Activated naive CD8-positive, alpha-beta T cell treated with anti-CD3 and anti-CD28 coated beads, Interleukin-2, amount 50 U/mL, for 16 hours (primary cell): ENCODE results near the gene TMEM176A.

ENCODE experiments used
- DNase-seq: peaks from one replicate; pipeline ENCODE4 v3.0.0-alpha.2; 2020; ENCODE audit warnings: low read depth, low spot score

Gene TMEM176A

DNA sequence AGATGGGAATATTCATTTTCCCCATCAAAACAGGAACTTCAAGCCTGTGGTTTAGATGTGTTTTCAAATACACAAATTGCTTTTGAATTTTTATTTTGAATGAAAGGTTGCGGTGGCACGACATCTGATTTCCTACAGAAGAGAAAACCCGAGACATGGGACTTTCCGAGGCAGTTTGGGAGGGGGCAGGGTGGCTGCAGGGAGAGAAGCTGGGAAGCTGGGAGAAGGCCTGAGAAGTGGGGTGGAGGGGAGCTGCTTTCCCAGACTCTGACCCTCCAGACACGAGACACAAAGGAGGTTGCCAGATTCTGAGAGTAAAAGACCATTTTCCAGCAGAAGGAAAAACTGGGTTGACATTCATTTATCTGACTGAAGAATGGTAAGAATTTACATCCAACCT, 19.6 kb downstream of the TMEM176A start:
- DNase-seq, result no peak

- no peak for DNase-seq
Observed at GRCh38 chr7:150820578-150821198, 20.1 kb downstream of the TMEM176A start.

DNA sequence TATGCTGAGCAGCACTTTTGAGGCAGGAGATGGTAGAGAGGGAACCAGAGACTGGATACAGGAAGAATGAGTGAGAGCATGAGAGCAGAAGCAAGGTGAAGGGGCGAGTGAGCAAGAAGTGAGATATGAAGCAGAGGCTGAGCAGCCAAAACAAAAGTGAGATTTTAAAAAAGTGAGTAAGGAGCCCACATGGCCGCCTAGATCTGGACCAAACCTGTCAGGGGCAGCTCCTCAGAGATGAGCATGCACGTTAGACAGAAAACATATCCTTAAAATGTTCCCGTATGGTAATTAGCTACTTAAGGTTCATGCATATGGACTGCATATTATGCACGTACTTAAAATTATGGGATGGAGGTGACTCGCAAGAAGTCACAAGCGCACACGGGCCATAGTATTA, 22.5 kb downstream of the TMEM176A start:
- no peak for DNase-seq

DNA sequence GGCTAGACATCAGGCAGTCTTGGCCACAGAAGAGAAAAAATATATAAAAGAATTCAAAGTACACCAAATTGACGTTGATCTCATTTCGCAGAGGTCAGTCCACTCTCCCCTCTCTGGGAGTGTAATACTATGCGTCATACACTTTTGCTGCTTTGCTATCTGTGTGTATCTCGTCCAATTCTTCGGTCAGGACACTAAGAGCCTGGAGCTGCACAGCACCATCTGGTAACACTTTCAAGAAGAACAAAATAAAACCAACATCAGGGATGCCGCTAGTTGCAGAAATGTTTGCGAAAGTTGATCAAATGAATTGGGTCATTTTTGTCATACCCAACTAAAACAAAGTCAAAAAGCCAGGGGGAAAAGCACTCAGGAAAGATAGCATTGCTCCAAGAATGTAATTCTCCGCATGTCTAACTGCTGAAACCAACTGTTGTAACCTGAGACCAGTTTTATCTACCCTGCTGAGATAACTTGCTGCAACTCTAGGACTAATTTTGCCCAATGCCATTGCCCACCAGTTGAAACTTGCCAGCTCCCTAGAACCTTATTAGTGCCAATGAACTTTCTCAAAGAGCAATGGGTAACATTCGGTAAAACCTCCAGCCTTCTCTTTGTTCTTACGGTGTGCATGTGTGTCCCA, 23.0 kb downstream of the TMEM176A start:
- no peak for DNase-seq

GRCh38 chr7:150824379-150825177, 24.0 kb downstream of the TMEM176A start:
- DNase-seq, result no peak

GRCh38 chr7:150826061-150826849, 25.7 kb downstream of the TMEM176A start:
- DNase-seq, result no peak

- DNase-seq, result no peak
Observed at GRCh38 chr7:150828384-150828783, 27.8 kb downstream of the TMEM176A start.

GRCh38 chr7:150829426-150829825, 28.9 kb downstream of the TMEM176A start:
- no peak for DNase-seq

- no peak for DNase-seq
Observed at GRCh38 chr7:150830937-150831336, 30.4 kb downstream of the TMEM176A start.

DNA sequence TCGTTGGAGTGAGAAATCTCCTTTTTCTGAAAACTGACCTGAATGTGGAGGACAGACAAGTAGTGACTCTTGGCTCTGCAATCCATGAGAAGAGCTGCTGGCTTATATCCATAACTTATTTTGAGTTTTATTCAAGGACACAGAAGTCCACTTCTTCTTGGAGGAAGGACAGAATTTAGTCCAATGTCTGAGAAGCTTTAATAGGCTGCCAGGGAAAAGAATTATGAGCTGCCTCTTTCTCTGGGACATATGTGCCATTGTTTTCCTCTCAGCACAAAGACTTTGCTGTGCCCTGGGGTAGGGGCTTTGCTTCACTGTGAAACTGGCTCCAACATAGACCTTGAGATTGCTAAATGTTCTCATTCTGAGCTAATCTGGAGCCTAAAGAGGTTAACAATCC, 31.3 kb downstream of the TMEM176A start:
- no peak for DNase-seq

DNA sequence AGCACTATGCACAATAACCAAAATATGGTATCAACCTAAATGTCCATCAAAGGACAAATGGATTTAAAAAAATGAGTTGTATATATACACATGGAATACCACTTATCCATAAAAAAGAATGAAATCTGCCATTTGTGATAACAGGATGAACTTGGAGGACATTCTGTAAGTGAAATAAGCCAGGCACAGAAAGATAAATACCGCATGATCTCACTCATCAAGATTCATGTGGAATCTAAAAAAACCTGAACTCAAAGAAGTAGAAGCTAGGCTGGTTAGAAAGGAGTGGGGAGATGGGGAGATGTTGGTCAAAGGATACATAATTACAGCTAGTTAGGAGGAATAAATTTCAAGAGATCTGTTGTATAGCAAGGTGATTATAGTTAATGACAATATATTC, 34.5 kb downstream of the TMEM176A start:
- no peak for DNase-seq

DNA sequence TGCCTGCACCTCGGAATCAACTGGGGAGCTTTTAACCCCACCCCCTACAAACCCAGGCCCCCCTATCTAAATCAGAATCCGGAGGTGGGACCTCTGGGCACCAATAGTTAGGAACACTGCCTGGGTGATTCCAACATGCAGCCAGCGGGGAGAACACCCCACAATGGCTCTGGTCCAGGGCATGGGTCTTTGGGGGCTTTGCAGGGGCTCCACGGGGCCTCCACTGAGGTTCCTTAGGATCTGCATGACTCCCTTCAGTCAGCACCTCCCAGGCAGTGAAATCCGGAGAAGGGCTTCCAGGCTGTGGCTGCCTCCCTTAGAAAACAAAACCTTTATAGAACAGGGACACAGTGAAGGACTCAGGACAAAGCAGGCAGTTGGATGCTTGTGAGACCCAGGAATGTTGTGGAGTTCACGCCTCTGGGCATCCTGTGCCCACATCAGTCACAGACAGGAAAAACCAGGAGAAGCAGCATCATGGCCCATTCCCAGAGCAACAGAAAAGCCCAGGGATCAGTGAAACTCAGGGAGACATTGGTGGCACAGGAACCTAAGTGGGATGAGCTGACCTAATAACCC, 35.2 kb downstream of the TMEM176A start:
- no peak for DNase-seq

DNA sequence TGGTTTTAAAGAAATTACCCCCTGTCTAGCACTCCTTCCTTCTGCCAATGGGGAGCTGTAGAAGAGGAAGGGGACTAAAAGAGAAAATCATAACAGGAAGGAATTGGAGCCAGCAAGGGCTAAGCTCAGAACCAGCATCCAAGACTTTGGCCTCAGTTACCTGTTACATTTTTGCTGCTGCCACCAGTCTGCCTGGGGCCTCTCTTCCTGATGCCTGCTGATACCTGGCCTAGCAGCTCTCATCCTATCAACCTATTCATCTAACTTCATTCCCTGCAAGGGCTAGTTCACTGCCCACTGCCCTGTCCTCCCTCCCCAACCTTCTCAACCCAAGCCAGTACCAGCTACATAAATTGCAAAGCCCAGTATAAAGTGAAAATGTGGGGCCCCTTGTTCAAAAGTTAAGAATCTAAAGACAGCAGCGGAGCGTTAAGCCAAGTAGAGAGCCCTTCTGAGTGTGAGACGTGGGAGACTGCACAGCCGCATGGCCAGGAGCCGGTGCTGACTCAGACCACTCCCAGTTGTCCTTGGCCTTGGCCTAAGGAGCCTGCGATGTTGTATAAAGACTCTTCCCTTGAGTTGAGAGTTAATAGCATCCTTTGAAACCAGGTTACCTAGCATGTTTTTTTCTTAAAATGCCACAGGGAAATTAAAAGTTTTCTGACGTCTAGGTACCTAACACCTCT, 38.5 kb downstream of the TMEM176A start:
- DNase-seq, result no peak

DNA sequence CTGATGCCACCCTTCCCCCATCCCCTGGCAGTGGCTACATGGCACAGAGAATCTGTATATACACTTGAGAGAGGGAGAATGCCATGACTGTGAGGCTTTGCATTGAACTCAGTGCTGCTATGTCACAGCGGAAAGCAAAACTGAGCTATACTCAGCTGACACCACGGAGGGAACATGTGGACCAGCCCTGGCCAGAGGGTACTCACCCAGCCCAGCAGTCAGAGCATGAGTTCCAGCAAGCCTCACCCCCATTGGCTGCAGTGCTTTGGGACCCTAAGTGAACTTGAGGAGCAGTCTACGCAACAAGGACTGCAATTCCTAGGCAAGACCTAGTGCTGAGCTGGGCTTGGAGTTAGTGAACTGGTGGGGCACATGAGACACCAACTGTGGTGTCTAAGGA, 41.4 kb downstream of the TMEM176A start:
- DNase-seq, result no peak

- no peak for DNase-seq
Observed at GRCh38 chr7:150842716-150843115, 42.1 kb downstream of the TMEM176A start.

GRCh38 chr7:150845421-150845861, 44.9 kb downstream of the TMEM176A start:
- no peak for DNase-seq

DNA sequence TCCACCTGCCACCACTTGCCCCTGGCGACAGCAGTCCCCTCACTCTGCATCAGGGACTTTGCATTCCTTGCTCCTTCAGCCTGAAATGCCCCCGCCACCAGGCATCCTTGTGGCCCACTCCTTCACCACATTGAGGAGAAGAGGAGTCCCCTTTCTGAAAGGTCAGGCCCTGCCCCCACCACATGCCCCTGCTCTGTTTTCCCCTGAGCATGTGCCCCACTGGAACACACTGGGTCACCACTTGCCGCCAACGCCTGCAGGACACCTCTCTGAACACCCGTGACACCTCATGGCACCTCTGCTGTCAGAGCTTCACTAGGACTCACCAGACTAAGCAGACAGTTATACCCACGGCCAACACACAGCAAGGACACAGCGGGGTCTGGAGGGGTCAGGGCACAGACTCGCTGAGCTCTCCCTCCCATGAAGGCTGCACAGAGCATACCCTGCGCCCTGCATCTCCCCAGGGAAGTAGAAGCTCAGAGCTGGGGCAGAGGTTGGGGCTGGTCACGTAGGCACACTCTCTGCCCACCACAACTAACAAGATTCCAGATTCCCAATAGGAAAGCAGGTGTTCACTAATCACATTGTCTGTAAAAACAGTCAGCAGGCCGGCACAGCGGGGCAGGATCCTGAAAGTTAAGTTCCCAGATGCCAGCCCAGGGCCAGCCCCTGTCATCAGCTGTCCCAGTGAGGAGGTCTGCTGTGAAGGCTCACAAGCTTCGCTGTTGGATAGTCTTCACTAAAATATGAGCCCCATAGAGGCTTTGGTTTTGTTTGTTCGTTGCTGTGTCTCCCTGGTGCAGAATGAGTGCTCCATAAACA, 45.9 kb downstream of the TMEM176A start:
- DNase-seq, result no peak

DNA sequence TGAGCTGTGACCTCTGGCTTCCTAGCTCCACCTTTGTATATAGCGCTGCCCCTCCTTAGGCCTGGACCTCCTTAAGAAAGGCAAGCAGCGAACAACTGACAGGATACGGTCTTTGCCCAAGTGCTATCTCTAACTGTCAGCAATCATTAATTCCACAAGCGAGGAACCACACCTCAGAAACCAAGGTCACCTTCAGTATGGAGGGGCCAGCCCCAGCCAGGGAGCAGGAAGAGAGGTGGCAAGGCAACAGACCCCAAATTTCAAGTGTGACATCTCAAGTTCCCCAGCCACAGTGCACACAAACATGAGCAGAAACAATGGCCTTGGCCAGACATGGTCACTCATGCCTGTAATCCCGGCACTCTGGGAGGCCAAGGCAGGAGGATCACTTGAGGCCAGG, 47.0 kb downstream of the TMEM176A start:
- no peak for DNase-seq

GRCh38 chr7:150848111-150848510, 47.5 kb downstream of the TMEM176A start:
- DNase-seq, result no peak

DNA sequence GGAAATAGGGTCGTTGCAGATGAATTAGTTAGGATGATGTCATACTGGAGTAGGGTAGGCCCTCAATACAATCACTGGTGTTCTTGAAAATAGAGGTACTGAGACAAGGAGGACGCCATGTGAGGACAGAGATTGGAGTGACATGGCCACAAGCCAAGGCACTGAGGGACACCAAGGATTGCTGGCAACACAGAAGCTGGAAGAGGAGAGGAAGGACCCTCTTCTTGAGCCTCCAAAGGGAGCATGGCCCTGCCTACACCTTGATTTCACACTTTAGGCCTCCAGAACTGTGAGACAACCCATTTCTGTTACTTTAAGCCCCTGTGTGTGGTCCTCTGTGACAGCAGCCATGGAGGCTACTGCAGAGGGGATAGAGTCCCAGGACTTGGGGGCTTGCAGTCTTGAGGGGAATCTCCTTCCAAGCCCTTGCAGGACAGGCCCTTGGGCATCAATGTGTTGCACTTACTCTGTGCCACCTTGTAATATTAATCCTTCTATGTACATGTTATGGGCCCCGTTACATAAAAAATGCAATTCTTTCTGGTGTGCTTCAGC, 48.1 kb downstream of the TMEM176A start:
- DNase-seq, result no peak
